Activated CD4-positive, alpha-beta memory T cell treated with anti-CD3 and anti-CD28 coated beads, Interleukin-2, amount 10 ng/mL, durations not matched to agents 7 days and 5 days (primary cell): Measurements from ENCODE around the gene RCBTB1. TPM values are rescaled to one million over a fixed set of nuclear protein-coding genes. Genes with fewer than 3 reads are reported as not detected.
"Not testable (repeated sequence)": the region's sequence is repeated elsewhere in the genome, so short reads cannot be mapped to it uniquely, and the experiment has no call there.

Experiments
- CTCF ChIA-PET: fragments of 350-600 bp; sonication (Branson Sonifier 250); formaldehyde crosslinking; loops from one replicate; lab custom pipeline; 2021; ENCODE audit warnings: antibody characterized with exemption, inconsistent platforms; lab: Charles Lee
- POLR2A ChIA-PET: fragments of 350-600 bp; sonication (Branson Sonifier 250); formaldehyde crosslinking; loops from one replicate; lab custom pipeline; 2021; ENCODE audit warnings: antibody characterized with exemption; lab: Charles Lee
- DNase-seq: peaks from one replicate; pipeline ENCODE4 v3.0.0-alpha.2; 2020
- H3K27ac Mint-ChIP-seq: one replicate; pipeline ENCODE4 v1.8.0; 2021; ENCODE audit warnings: mild to moderate bottlenecking, mixed read lengths
- H3K27me3 Mint-ChIP-seq: one replicate; pipeline ENCODE4 v1.8.0; 2021; ENCODE audit warnings: mixed read lengths
- H3K36me3 Mint-ChIP-seq: one replicate; pipeline ENCODE4 v1.8.0; 2021; ENCODE audit warnings: low read depth, mixed read lengths
- H3K4me1 Mint-ChIP-seq: one replicate; pipeline ENCODE4 v1.8.0; 2021; ENCODE audit warnings: mixed read lengths
- H3K4me3 Mint-ChIP-seq: one replicate; pipeline ENCODE4 v1.8.0; 2021; ENCODE audit warnings: mild to moderate bottlenecking, mixed read lengths
- H3K9me3 Mint-ChIP-seq: one replicate; pipeline ENCODE4 v1.8.0; 2021; ENCODE audit warnings: mixed read lengths
- total RNA-seq, 2 experiments: library from RNA; stranded (reverse); gene quantifications; one replicate each; pipeline ENCODE4 v1.2.3, GENCODE V29; 2021

RCBTB1 gene
- total RNA-seq, 2 experiments from 2014 or later, result 18.5 to 19.0 TPM

DNA sequence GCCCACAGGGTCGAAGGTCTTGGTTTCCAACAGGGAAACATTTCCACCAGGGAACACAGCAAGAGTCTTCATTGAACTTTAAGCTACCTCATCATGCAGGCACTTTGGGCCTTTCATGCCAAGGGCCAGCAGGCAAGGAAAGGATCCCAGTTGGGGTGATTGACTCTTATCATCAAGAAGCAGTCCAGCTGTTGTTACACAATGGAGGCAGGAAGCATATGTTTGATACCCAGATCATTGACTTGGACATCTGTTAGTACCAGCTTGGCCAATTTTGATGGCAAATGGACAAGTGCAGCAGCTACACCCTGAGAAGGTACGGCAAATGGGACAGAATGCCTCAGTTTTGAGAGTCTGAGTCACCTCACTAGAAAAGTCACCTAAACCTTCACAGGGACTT lies 10.9 kb upstream of the RCBTB1 start:
- no peaks in the 10 kb centered on the region for H3K9me3 Mint-ChIP-seq
- no peak overlapping the region for H3K27ac Mint-ChIP-seq
- H3K27me3 Mint-ChIP-seq, result no peaks in the 10 kb centered on the region
- no peaks in the 10 kb centered on the region for H3K4me1 Mint-ChIP-seq
- no peak for DNase-seq
- ChIA-PET CTCF (no interaction called here), POLR2A (interaction anchor here (1.0 kb wide), 1 partner anchor 11 kb away, joined by 5 read pairs; the partner anchor contains the start of gene RCBTB1)
- H3K4me3 Mint-ChIP-seq, result no peak overlapping the region
- H3K36me3 Mint-ChIP-seq, result no peaks in the 10 kb centered on the region

DNA sequence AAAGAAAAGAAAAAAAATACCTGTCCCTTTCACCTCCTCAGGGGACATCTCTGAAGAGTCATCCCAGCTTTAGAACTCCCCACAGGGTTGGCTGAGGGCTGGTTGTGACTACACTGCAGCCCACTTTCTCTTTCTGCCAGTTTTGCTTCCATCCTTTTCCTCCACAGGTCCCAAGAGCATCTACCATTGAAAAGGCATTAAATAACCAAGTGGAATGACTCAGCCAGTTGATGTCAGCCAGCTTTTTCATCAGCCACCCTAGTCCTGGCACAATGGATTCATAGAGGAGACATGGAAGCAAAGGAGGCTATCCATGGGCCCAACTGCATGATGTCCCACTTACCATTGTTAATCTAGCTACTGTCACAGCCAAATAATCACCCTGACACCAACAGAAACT lies 9.2 kb upstream of the RCBTB1 start:
- ChIA-PET POLR2A (interaction anchor here (1.0 kb wide), 1 partner anchor 9 kb away, joined by 3 read pairs; the partner anchor contains the start of gene RCBTB1), CTCF (no interaction called here)
- Mint-ChIP-seq H3K4me3 (no peak overlapping the region), H3K36me3 (no peaks in the 10 kb centered on the region), H3K27ac (no peak overlapping the region), H3K4me1 (no peaks in the 10 kb centered on the region), H3K27me3 (no peaks in the 10 kb centered on the region), H3K9me3 (no peaks in the 10 kb centered on the region)
- no peak for DNase-seq

DNA sequence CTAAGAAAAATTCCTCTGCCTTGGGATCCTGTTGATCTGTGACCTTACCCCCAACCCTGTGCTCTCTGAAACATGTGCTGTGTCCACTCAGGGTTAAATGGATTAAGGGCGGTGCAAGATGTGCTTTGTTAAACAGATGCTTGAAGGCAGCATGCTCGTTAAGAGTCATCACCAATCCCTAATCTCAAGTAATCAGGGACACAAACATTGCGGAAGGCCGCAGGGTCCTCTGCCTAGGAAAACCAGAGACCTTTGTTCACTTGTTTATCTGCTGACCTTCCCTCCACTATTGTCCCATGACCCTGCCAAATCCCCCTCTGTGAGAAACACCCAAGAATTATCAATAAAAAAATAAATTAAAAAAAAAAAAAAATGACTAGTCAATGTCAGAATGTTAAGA lies 8.5 kb upstream of the RCBTB1 start:
- H3K27me3 Mint-ChIP-seq, H3K4me1 Mint-ChIP-seq, H3K4me3 Mint-ChIP-seq, H3K36me3 Mint-ChIP-seq, DNase-seq, CTCF ChIA-PET, H3K9me3 Mint-ChIP-seq, POLR2A ChIA-PET, H3K27ac Mint-ChIP-seq: not testable (repeated sequence)

DNA sequence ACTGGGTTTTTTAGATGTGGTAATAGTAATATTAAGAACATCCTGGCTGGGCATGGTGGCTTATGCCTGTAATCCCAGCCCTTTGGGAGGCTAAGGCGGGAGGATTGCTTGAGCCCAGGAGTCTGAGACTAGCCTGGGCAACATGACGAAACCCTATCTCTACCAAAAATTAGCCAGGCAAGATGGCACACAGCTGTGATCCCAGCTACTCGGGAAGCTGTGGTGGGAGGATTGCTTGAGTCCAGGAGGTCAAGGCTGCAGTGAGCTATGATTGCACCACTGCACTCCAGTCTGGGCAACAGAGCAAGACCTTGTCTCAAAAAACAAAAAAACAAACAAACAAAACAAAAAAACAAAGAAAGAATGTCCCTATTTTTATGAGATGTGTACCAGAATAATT lies 5.4 kb upstream of the RCBTB1 start:
- H3K36me3 Mint-ChIP-seq, H3K4me1 Mint-ChIP-seq, H3K27me3 Mint-ChIP-seq, POLR2A ChIA-PET, H3K9me3 Mint-ChIP-seq, DNase-seq, H3K4me3 Mint-ChIP-seq, H3K27ac Mint-ChIP-seq: not testable (repeated sequence)
- CTCF ChIA-PET, result interaction anchor here (0.7 kb wide), 1 partner anchor 278 kb away, joined by 4 read pairs; no protein-coding TSS in a partner anchor

DNA sequence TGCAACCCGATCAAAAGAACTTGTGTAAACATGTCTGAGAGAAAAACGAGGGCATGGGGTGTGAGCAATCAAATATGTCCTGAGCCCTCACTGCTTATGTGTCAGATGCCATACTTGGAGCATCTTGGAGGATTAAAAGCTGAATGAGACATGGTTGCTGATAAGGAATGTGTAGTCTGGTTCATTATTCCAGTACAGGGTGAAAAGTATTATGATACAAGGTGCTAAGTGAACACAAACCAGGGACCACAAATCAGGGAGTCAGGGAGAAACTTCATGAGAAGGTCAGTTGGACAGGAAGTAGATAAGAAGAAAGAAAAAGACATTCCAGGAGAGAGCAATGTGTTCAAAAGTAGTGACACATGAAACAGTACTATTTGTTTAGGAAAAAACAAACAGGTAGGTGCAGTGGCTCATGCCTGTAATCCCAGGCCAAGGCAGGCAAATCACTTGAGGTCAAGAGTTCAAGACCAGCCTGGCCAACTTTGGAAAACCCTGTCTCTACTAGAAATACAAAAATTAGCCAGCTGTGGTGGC lies 2.0 kb upstream of the RCBTB1 start:
- H3K36me3 Mint-ChIP-seq, result peaks cover 2% of the 10 kb centered on the region
- CTCF ChIA-PET, result no interaction called here
- no peaks in the 10 kb centered on the region for H3K27me3 Mint-ChIP-seq
- no peak overlapping the region for H3K27ac Mint-ChIP-seq
- no peak overlapping the region for H3K4me3 Mint-ChIP-seq
- no peaks in the 10 kb centered on the region for H3K9me3 Mint-ChIP-seq
- POLR2A ChIA-PET, result interaction anchor here (2.0 kb wide), 1 partner anchor 143 kb away, joined by 7 read pairs; no protein-coding TSS in a partner anchor
- peaks cover 28% of the 10 kb centered on the region for H3K4me1 Mint-ChIP-seq
- DNase-seq, result no peak

DNA sequence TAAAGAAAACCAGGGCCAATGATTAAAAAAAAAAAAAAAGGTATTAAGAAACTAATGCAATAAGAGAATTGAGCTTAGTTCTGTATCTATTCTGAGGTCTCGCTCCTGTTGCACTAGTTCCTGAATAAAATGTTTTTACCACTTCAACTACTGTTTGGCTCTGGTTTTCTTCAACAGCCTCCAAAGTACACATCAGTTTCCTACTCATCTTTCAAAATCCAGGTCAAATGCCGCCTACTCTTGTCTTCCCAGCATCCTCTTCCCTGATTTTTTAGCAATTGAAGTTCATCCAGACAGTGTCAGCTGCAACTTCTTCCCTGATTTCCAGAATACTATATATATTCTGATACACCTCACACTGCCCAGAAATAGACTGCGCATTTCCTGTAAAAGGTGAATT lies 1.4 kb upstream of the RCBTB1 start:
- peaks cover 4% of the 10 kb centered on the region for H3K36me3 Mint-ChIP-seq
- peak overlapping the region; percentile 89 for H3K4me3 Mint-ChIP-seq
- H3K27ac Mint-ChIP-seq, result no peak overlapping the region
- no peaks in the 10 kb centered on the region for H3K27me3 Mint-ChIP-seq
- ChIA-PET POLR2A (interaction anchor here (1.8 to 2.5 kb wide), 6 partner anchors 15 to 206 kb away, joined by 4 to 22 read pairs (median 7); partner anchors contain the start of genes KPNA3 and PHF11), CTCF (interaction anchor here (0.5 to 1.9 kb wide), 2 partner anchors 143 to 285 kb away, joined by 6 read pairs; partner anchors contain the start of genes CAB39L and SETDB2)
- no peak for DNase-seq
- no peaks in the 10 kb centered on the region for H3K9me3 Mint-ChIP-seq
- H3K4me1 Mint-ChIP-seq, result peaks cover 31% of the 10 kb centered on the region

DNA sequence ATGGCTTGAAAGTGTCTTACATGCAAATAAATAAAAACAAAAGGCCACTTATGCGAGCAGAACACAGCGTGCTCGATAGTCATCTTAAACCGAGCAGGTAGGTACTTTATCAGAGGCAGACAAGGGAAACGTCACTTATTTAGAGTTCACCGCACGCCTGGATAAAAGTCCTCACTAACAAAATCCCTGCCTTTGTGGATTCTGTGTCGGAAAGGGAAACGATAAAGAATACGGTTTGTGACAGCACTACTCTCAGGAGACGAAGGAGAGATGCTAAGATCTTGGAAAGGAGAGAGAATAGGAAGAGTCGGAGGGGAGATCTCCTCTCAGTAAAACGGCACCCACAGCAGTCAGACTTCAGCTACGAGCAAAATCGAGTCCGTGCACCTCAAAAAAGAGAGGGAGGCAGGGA lies 581 bp downstream of the RCBTB1 start:
- no peak for DNase-seq
- peaks cover 38% of the 10 kb centered on the region for H3K4me1 Mint-ChIP-seq
- no peaks in the 10 kb centered on the region for H3K9me3 Mint-ChIP-seq
- H3K27me3 Mint-ChIP-seq, result no peaks in the 10 kb centered on the region
- H3K27ac Mint-ChIP-seq, result peak overlapping the region; percentile 85
- ChIA-PET CTCF (interaction anchor here (1.9 kb wide), 1 partner anchor 141 kb away, joined by 6 read pairs; the partner anchor contains the start of genes CAB39L and SETDB2), POLR2A (interaction anchor here (0.6 to 2.5 kb wide), 13 partner anchors 10 to 338 kb away, joined by 3 to 22 read pairs (median 5); partner anchors contain the start of genes CAB39L, KPNA3, PHF11 and SETDB2)
- H3K36me3 Mint-ChIP-seq, result peaks cover 24% of the 10 kb centered on the region
- H3K4me3 Mint-ChIP-seq, result peak overlapping the region; percentile 89

DNA sequence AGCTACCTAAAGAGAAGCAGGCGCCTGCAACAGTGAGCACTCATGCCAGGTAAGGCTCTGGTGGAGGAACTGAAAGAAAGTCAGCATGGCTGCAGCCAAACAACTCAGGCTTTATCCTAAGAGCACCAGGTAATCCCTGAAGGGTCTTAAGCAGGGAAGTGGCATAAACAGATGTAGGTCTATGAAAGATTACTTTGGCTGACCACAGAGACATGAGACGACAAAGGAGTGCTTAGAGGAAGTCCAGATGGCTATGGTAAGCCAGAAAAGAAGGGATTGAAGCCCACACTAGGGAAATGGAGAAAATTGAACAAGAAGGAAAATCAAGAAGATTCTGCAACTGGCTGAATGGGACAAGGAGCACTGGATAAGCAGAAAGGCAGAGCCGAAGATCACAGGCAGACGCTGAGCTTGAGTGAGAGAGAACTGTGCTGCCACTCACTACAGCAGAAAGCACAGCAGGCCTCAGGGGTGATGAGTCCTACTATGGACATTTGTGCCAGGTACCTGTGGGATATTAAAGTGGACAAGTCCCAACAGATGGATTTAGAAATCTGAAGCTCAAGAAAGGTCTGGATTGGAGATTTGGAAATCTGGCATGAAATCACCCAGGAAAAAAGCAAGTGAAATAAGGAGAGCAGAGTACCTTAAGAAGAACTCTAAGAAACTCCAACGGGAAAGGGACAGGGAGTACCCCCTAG lies 4.2 kb downstream of the RCBTB1 start:
- Mint-ChIP-seq H3K27ac (no peak overlapping the region), H3K9me3 (no peaks in the 10 kb centered on the region), H3K4me1 (peaks cover 31% of the 10 kb centered on the region), H3K4me3 (no peak overlapping the region), H3K36me3 (peaks cover 37% of the 10 kb centered on the region), H3K27me3 (no peaks in the 10 kb centered on the region)
- CTCF ChIA-PET, result no interaction called here
- DNase-seq, result no peak
- POLR2A ChIA-PET, result no interaction called here

DNA sequence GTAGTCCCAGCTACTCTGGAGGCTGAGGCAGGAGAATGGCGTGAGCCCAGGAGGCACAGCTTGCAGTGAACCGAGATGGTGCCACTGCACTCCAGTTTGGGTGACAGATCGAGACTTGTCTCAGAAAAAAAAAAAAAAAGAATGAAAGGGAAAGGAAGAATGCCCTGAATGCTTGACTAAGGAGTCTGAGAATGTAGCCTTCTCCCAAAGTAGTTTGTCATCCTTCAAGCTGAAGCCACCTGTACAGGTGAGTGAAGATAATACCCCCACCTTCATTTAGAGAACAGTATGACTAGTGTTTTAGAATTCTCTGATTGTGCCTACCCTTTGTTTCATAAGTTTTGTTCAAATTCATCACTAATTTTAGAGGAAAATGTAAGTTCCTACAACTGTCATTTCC lies 5.9 kb downstream of the RCBTB1 start:
- ChIA-PET POLR2A (no interaction called here), CTCF (no interaction called here)
- Mint-ChIP-seq H3K9me3 (no peaks in the 10 kb centered on the region), H3K36me3 (peaks cover 46% of the 10 kb centered on the region), H3K4me1 (peaks cover 27% of the 10 kb centered on the region), H3K27ac (no peak overlapping the region), H3K27me3 (no peaks in the 10 kb centered on the region), H3K4me3 (no peak overlapping the region)
- no peak for DNase-seq

DNA sequence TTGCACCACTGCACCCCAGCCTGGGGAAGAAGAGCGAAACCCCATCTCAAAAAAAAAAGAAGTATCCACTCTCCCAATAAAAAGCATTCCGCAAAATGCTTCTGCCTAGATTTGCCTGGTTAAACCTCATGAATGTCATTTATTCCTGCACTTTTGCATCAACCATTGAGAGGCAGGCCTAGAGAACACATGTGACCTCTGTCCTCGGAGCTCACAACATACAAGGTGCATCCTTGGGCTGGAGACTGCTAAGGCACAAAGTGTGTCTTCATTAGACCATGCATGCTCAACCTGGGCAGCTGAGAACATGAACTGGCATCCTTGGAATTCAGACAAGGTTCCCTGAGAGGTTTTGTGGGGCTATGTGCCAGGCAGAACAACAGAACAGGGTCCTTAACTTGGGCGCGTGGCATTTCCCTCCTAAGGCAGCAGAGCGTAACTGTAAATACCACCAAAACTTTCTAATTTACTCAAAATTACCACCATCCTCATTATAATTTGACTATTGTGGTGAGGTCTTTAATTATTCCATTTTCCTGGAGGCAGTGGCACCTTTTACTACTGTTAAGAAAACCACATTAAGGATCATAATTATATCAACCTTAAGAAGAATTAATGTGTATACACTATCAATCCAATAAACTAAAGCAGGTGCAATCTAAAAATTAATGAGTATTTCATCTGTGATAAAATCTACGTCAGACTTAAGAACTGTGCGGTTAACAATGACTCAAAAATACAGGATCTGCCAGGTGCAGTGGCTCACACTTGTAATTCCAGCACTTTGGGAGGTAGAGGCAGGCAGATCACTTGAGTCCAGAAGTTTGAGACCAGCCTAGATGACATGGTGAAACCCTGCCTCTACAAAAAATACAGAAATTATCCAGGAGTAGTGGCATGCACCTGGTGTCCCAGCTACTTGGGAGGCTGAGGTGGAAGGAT lies 13.8 kb downstream of the RCBTB1 start:
- ChIA-PET CTCF (interaction anchor here (1.2 kb wide), 1 partner anchor 35 kb away, joined by 6 read pairs; no protein-coding TSS in a partner anchor), POLR2A (interaction anchor here (1.3 to 1.5 kb wide), 3 partner anchors 13 to 35 kb away, joined by 4 to 7 read pairs (median 4); partner anchors contain the start of gene RCBTB1)
- no peak overlapping the region for H3K4me3 Mint-ChIP-seq
- H3K4me1 Mint-ChIP-seq, result peaks cover 35% of the 10 kb centered on the region
- H3K27me3 Mint-ChIP-seq, result no peaks in the 10 kb centered on the region
- no peaks in the 10 kb centered on the region for H3K9me3 Mint-ChIP-seq
- DNase-seq, result no peak
- no peak overlapping the region for H3K27ac Mint-ChIP-seq
- peaks cover 26% of the 10 kb centered on the region for H3K36me3 Mint-ChIP-seq

DNA sequence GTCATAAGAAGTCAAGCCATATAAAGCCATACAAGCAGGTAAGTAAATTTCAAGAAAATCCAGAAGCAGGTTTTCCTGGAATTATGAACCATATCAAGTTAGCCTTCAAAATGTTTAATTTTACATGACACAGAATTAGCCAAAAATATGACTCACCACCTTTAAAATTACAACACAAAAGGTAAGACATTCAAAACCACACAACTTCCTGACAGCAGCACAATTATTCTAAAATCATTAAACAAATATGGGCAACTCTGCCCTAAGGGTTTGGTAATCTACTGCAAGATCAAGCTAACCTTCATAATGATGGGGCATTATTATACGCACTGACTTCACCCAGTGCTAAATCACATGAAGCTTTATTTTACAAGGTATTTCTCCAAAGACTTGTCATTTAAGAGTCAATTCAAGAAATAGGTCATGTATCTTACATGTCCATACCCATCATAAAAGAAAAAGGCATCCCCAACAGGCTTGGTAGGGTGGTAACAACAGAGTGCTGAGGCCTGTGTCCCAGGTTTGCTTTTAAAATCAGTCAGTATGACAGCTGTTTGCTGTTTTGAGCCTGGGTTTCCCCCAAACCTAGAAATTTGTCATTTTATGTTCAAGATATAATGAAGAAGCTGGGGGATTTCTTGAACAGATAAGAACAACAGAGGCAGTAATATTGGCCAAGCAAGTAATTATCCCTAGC lies 15.2 kb downstream of the RCBTB1 start:
- no peak for DNase-seq
- H3K4me3 Mint-ChIP-seq, result no peak overlapping the region
- H3K9me3 Mint-ChIP-seq, result no peaks in the 10 kb centered on the region
- peaks cover 26% of the 10 kb centered on the region for H3K36me3 Mint-ChIP-seq
- H3K4me1 Mint-ChIP-seq, result peaks cover 35% of the 10 kb centered on the region
- H3K27me3 Mint-ChIP-seq, result no peaks in the 10 kb centered on the region
- ChIA-PET CTCF (interaction anchor here (1.2 kb wide), 1 partner anchor 37 kb away, joined by 6 read pairs; no protein-coding TSS in a partner anchor), POLR2A (interaction anchor here (0.7 to 1.7 kb wide), 7 partner anchors 15 to 594 kb away, joined by 3 to 7 read pairs (median 4); partner anchors contain the start of genes CAB39L, FNDC3A, PHF11 and RCBTB1)
- peak overlapping the region; percentile 72 for H3K27ac Mint-ChIP-seq

DNA sequence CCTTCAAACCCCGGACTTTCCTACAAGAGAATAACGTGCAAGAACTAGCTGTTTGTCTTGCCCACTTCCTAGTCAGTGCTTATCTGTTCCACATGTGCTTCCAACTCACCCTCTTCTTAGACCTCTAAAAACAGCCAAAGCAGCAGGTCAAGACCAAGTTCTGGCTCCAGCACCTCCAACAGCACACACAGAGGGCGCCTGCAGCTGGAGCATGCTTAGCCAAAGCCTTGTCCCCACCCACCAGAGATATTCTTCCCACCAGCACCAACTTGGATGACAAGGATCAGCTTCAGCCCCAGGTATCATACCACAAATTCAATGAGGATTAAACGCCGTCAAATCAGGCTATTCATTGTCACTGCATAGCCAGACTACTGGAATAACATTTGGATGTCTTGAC lies 17.9 kb downstream of the RCBTB1 start:
- H3K27ac Mint-ChIP-seq, result no peak overlapping the region
- no peaks in the 10 kb centered on the region for H3K27me3 Mint-ChIP-seq
- POLR2A ChIA-PET, result no interaction called here
- DNase-seq, result no peak
- peaks cover 31% of the 10 kb centered on the region for H3K36me3 Mint-ChIP-seq
- no peaks in the 10 kb centered on the region for H3K9me3 Mint-ChIP-seq
- H3K4me3 Mint-ChIP-seq, result no peak overlapping the region
- H3K4me1 Mint-ChIP-seq, result peaks cover 33% of the 10 kb centered on the region
- CTCF ChIA-PET, result interaction anchor here (0.8 kb wide), 1 partner anchor 268 kb away, joined by 3 read pairs; no protein-coding TSS in a partner anchor
